CD4-positive, alpha-beta T cell treated with Interleukin-4 for 4 hours (primary cell): ENCODE measurements around the gene DCP2.
"Not testable (repeated sequence)": the region's sequence is repeated elsewhere in the genome, so short reads cannot be mapped to it uniquely, and the experiment has no call there.

ENCODE experiments used
- DNase-seq: peaks from one replicate; pipeline ENCODE4 v3.0.0-alpha.2; 2020

Gene DCP2

GRCh38 chr5:112976432-112977309, at the start of gene DCP2:
Gene DCP2, plus strand, starts transcription at chr5:112976798. Its CDS starts 136 bp downstream, at chr5:112976934.
- peak; percentile 98 for DNase-seq

GRCh38 chr5:112929336-112930081, 47.1 kb upstream of the DCP2 start:
- peak; percentile 41 for DNase-seq

GRCh38 chr5:112930082-112930344, 46.6 kb upstream of the DCP2 start:
- peak; percentile 63 for DNase-seq

GRCh38 chr5:112931473-112931872, 45.1 kb upstream of the DCP2 start:
- DNase-seq = no peak

DNA sequence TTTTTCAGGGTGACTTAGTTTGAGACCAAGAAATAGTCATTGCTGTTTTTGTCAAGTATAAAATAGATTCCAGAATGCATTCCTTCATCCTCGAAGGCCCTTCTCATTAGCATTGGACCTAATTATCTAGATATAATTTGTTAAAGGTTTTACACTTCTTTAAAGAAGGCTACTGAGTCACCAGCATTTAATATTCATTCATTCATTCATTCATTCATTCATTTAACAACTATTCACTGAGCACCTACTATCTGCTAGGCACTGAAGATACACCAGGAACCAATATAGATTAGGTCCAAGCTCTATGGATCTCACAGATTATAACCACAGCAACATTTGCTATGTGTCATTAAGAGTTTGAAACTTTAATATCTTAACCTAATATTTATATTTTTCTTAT, 43.5 kb upstream of the DCP2 start:
- DNase-seq = no peak

DNA sequence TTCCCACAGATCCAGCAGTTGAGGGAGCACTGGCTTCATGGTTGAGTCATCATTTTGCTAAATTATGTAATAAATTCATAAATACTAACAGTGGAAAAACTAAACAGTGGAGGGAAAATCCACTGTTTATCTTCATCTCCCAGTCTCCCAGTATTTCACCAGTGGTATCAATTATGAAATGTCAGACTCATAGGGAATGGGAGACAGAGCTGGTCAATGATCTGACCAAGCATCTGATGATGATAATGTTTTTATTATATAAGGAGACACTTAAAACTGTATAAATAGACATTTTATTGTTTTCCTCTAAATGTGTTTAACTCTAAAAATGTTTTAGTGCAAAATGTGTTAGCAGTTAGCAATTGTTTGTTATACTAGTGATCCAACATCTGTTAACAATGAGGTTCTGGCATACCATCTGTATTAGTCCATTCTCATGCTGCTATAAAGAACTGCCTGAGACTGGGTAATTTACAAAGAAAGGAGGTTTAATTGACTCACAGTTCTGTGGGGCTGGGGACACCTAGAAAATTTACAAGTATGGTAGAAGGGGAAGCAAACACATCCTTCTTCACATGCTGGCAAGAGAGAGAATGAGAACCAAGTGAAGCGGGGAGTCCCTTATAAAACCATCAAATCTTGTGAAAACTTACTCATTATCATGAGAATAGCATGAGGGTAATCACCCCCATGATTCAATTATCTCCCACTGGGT, 42.8 kb upstream of the DCP2 start:
- DNase-seq = no peak

DNA sequence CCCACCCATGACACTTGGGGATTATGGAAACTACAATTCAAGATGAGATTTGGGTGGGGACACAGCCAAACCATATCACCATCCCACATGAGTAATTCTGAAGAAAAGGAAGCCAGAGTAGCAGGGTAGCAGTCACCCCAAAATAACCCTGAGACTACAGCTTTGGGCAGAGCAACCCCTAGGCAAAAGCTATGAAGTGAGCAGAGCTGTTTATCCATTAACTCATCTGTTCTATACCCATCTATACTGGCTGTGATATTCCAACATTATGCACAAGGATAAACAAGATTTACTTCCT, 42.3 kb upstream of the DCP2 start:
- no peak for DNase-seq

- no peak for DNase-seq
Observed at GRCh38 chr5:112935675-112936074, 40.9 kb upstream of the DCP2 start.

- no peak for DNase-seq
Observed at GRCh38 chr5:112938286-112938685, 38.3 kb upstream of the DCP2 start.

DNA sequence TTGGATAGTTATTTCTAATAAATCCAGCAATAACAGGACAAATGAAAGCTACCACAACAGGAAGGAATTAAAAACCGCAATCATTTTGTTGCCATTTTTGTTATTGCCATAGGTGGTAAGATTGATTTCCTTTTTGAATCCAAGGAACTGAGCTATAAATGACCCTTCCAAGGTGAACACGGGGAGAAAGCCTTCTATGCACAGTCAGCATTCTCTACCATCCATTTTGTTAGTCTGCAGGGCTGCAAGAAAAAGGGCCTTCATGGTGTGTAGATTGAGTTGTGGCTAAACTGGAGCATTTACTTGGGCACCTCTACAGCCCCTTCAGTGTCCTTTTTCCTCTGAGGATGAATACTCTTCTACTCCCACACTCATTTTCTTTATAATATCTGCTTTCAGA, 35.9 kb upstream of the DCP2 start:
- no peak for DNase-seq

DNA sequence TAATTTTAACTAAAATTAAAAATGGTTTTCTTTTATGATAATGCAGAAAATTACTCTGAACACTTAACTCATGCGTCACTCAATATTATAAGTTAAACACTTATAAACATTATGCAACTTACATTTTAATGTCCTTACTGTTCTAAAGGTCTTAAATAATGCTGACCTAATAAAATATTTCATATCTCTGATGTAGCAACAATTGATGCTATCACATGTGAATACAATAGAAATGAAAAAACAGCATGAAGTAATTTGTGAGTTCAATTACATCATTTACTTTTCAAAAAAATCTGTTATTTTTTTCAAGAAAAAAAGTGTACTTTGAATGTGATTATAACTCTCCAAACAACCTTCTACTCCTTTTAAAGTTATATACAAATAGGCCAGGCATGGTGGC, 28.1 kb upstream of the DCP2 start:
- DNase-seq = no peak

DNA sequence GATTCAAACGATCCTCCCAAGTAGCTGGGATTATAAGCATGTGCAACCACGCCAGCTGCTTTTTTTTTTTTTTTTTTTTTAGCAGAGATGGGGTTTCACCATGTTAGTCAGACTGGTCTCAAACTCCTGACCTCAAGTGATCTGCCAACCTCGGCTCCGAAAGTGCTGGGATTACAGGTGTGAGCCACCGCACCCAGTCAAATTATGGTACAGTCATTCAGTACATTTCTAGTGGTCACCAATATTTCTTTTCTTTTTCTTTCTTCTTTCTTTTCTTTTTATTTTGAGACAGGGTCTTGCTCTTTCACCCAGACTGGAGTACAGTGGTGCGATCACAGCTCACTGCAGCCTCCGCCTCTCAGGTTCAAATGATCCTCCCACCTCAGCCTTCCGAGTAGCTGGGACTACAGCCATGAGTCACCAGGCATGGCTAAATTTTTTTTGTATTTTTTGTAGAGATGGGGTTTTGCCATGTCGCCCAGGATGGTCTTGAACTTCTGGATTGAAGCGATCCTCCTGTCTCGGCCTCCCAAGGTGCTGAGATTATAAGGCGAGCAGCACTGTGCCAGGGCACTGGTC, 25.4 kb upstream of the DCP2 start:
- no peak for DNase-seq

DNA sequence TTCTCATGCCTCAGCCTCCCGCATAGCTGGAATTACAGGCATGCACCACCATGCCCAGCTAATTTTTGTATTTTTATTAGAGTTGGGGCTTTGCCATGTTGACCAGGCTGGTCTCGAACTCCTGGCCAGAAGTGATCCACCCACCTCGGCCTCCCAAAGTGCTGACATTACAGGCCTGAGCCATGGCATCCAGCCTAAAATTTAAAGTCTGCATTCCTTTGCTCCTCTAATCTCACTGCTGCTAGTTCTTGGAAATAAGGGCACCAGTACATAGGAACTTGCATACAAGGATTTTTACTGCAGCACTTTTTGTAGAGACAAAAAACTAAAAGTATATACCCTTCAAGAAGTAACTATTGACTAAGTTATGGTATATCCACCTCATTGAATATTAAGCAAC, 20.0 kb upstream of the DCP2 start:
- no peak for DNase-seq

DNA sequence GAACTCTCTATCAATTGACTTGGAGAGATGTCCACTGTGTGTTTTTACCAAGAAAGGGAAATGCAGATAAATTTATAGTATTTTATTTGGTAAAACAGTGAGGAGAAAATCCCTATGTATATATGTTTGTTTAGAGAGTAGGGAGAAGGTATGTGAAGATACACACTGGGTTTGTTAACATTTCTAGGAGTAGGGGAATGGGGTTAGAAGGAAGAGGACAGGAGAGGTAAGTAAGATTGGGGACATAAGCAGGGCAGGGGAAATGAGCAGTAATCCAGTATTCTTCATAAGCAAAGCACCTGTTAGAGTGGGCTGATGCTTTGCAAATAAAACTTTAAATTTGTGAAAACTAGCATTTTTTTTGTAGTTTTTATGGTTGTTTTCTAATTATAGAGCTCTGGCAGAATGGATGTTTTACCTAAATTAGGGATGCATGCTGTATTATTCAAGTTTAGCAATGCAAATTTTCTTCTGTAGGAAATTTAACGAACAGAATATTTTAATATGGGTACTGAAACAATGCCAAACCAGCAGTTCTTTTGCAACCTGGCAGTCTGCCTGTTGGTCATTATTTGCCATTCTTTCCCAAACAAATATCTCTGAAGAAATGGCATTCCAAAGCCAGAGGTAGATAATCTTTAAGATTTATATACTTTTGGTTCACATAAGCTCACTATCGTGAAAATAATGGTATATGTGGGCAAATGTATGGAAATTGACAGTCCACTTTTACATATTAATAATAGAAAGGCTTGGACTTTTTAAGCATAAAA, 19.4 kb upstream of the DCP2 start:
- no peak for DNase-seq

GRCh38 chr5:112958093-112959088, 18.2 kb upstream of the DCP2 start:
- peak; percentile 33 for DNase-seq

DNA sequence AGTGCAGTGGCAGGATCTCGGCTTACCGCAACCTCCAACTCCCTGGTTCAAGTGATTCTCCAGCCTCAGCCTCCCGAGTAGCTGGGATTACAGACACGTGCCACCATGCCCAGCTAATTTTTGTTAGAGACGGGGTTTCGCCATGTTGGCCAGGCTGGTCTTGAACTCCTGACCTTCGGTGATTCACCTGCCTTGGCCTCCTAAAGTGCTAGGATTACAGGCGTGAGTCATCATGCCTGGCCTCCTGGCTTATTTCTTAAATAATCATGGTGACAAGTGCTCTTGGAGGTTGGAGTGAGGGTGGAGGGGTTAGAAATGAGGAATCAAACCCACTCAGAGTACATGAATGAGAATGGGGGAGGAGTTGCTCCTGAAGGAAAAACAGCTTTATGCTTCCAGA, 16.7 kb upstream of the DCP2 start:
- DNase-seq = not testable (repeated sequence)

GRCh38 chr5:112960315-112960714, 16.3 kb upstream of the DCP2 start:
- DNase-seq = no peak

- DNase-seq = no peak
Observed at GRCh38 chr5:112960863-112961504, 15.6 kb upstream of the DCP2 start.

GRCh38 chr5:112963374-112963733, 13.2 kb upstream of the DCP2 start:
- DNase-seq = not testable (repeated sequence)

GRCh38 chr5:112965733-112966306, 10.8 kb upstream of the DCP2 start:
- no peak for DNase-seq
